ENCODE results near the gene NFIX. TPM values are rescaled to one million over a fixed set of nuclear protein-coding genes. Genes with fewer than 3 reads are reported as not detected.

Gene NFIX
- total and polyA plus RNA-seq, 9 of the 15 experiments (the other 6 are each of a cell fraction or from before 2014, with no cell fraction given), result 0.28 to 26.8 (median 5.4) TPM

- TF ChIP-seq ZNF140 (CRISPR knock-in tag; IDR thresholded peaks at IDR 0.05), result no peak
- no peak for TF ChIP-seq MTF1 (CRISPR knock-in tag; IDR thresholded peaks at IDR 0.05; ENCODE audit: borderline replicate concordance)
- TF ChIP-seq GABPB1 (CRISPR knock-in tag; IDR thresholded peaks at IDR 0.05), result peak; percentile 80
- TF ChIP-seq RBM39 (optimal IDR thresholded peaks at IDR 0.05; ENCODE audit: low read depth, low read length), result no peak
- TF ChIP-seq ZBTB43 (CRISPR knock-in tag; IDR thresholded peaks at IDR 0.05), result no peak
- no peak; the same call in 1 of the 2 replicates for TF ChIP-seq CLOCK (CRISPR knock-in tag; IDR thresholded peaks at IDR 0.05; ENCODE audit: borderline replicate concordance)
- peak; percentile 98 for TF ChIP-seq ETV5 (CRISPR knock-in tag; IDR thresholded peaks at IDR 0.05; ENCODE audit: low read depth)
- peak; percentile 43; the same call in 1 of the 2 replicates for TF ChIP-seq NCOA6 (IDR thresholded peaks at IDR 0.05)
- no peak for TF ChIP-seq BRCA1 (IDR thresholded peaks at IDR 0.05)
- TF ChIP-seq BRCA1 (CRISPR knock-in tag; IDR thresholded peaks at IDR 0.05), result no peak
- TF ChIP-seq MYC (IDR thresholded peaks at IDR 0.05; ENCODE audit: low read depth, low read length), result peak; percentile 81
- no peak for TF ChIP-seq MYC (CRISPR knock-in tag; IDR thresholded peaks at IDR 0.05; ENCODE audit: borderline replicate concordance, low read depth)
- peak; percentile 86 for TF ChIP-seq DMBX1 (CRISPR knock-in tag; IDR thresholded peaks at IDR 0.05; ENCODE audit: borderline replicate concordance)
- TF ChIP-seq MITF (IDR thresholded peaks at IDR 0.05), result peak; percentile 96
- peak; percentile 100 for TF ChIP-seq TAL1 (IDR thresholded peaks at IDR 0.05)
- TF ChIP-seq ARNT (IDR thresholded peaks at IDR 0.05), result peak in 1 of 2 experiments; percentile 21; a peak in 1 of 4 replicates
- TF ChIP-seq BCL6 (CRISPR knock-in tag; IDR thresholded peaks at IDR 0.05), result no peak
- TF ChIP-seq SMARCA5 (IDR thresholded peaks at IDR 0.05), result no peak
- TF ChIP-seq NUFIP1 (IDR thresholded peaks at IDR 0.05; ENCODE audit: partially characterized antibody), result no peak
- no peak for TF ChIP-seq ZC3H11A (IDR thresholded peaks at IDR 0.05; ENCODE audit: low read depth, low read length)
- TF ChIP-seq EGR1 (conservative IDR thresholded peaks at IDR 0.05), result peak; percentile 92
- 0 out of 2 replicates have a peak, but pooled peaks have one; percentile 24 for TF ChIP-seq FOXP4 (CRISPR knock-in tag; IDR thresholded peaks at IDR 0.05; ENCODE audit: borderline replicate concordance)
These were observed 107.6 kb downstream of the NFIX start, which contains the start of gene LYL1 (continued) for GRCh38 chr19:13102666-13103580.
